RPMI8226 (cell line): Measurements from ENCODE around the gene SULT1A2.
"Not testable (repeated sequence)": the region's sequence is repeated elsewhere in the genome, so short reads cannot be mapped to it uniquely, and the experiment has no call there.

Experiments used
- DNase-seq: peaks from one replicate; pipeline ENCODE4 v3.0.0-alpha.2; 2015

SULT1A2 gene

GRCh38 chr16:28589930-28590329 is 6.9 kb downstream of the SULT1A2 start:
- DNase-seq, result no peak

GRCh38 chr16:28589069-28589468 is 7.8 kb downstream of the SULT1A2 start:
- no peak for DNase-seq

GRCh38 chr16:28587386-28587785 is 9.5 kb downstream of the SULT1A2 start:
- DNase-seq, result no peak

GRCh38 chr16:28586466-28586865 is 10.4 kb downstream of the SULT1A2 start:
- DNase-seq, result no peak

- no peak for DNase-seq
These were observed 11.2 kb downstream of the SULT1A2 start for GRCh38 chr16:28585674-28586073.

- DNase-seq, result no peak
These were observed 16.0 kb downstream of the SULT1A2 start for GRCh38 chr16:28580726-28581315.

- no peak for DNase-seq
These were observed 21.3 kb downstream of the SULT1A2 start for GRCh38 chr16:28575446-28576109.

- no peak for DNase-seq
These were observed 21.9 kb downstream of the SULT1A2 start for GRCh38 chr16:28574925-28575324.

- DNase-seq, result no peak
These were observed 22.8 kb downstream of the SULT1A2 start for GRCh38 chr16:28573738-28574718.

GRCh38 chr16:28572696-28573510 is 23.9 kb downstream of the SULT1A2 start:
- DNase-seq, result no peak

- no peak for DNase-seq
These were observed 26.7 kb downstream of the SULT1A2 start for GRCh38 chr16:28569968-28570752.

- no peak for DNase-seq
These were observed 27.8 kb downstream of the SULT1A2 start for GRCh38 chr16:28569021-28569420.

GRCh38 chr16:28567292-28567691 is 29.6 kb downstream of the SULT1A2 start:
- no peak for DNase-seq

GRCh38 chr16:28566233-28566925 is 30.5 kb downstream of the SULT1A2 start:
- DNase-seq, result not testable (repeated sequence)

GRCh38 chr16:28563218-28563617 is 33.6 kb downstream of the SULT1A2 start:
- DNase-seq, result no peak

GRCh38 chr16:28562199-28562598 is 34.7 kb downstream of the SULT1A2 start:
- no peak for DNase-seq

GRCh38 chr16:28561557-28562187 is 35.2 kb downstream of the SULT1A2 start:
- DNase-seq, result no peak

GRCh38 chr16:28558456-28558855 is 38.4 kb downstream of the SULT1A2 start:
- no peak for DNase-seq

GRCh38 chr16:28556914-28557320 is 39.9 kb downstream of the SULT1A2 start:
- DNase-seq, result no peak

- no peak for DNase-seq
These were observed 41.3 kb downstream of the SULT1A2 start for GRCh38 chr16:28555561-28555960.
